Measurements from ENCODE around the gene ATP6V1C2. TPM values are rescaled to one million over a fixed set of nuclear protein-coding genes. Genes with fewer than 3 reads are reported as not detected.

ATP6V1C2 gene
- total RNA-seq, 5 donors from 2014 or later (not counting 1 experiment from before 2014, with no cell fraction given): 0.36 TPM; not detected in 4

DNA sequence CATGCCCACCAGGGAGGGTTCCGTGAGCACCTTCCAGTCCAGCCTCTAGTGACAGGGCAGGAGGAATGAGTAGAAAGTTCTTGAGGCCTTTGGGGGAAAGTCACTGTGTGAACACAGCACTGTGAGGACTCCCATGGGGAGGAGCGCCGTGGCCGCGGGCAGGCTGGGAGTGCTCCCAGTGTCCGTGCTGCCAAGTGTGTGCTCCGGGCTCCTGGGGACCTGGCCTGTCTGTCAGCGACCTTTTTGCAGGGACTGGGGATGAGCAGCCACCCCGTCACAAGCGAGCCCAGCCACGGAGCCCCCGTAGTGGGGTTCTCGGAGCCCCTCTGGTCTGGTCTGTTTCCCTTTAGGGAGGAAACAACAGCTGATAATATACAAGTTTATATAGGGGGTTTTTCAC is 54.4 kb downstream of the ATP6V1C2 start:
- Mint-ChIP-seq H3K36me3 (peaks cover 10% of the 10 kb centered on the region), H3K4me3 (no peak overlapping the region), H3K27me3 (no peaks in the 10 kb centered on the region), H3K27ac (no peak overlapping the region), H3K4me1 (no peaks in the 10 kb centered on the region), H3K9me3 (no peaks in the 10 kb centered on the region)
- ChIA-PET POLR2A (no interaction called here), CTCF (no interaction called here)
- Histone ChIP-seq H3K4me1 (ENCODE audit: control insufficient read depth in 1 of 2, extremely low read depth in 1 of 2, insufficient read depth in 2 of 2, low read length in 2 of 2) (no peaks in the 10 kb centered on the region), H3K9me3 (no peaks in the 10 kb centered on the region), H3K4me3 (ENCODE audit: control insufficient read depth in 1 of 2, extremely low read depth in 1 of 2, low read length in 1 of 2) (no peak overlapping the region), H3K27ac (ENCODE audit: low read length) (no peak overlapping the region), H3K27me3 (replicated peaks in 1 of 2; ENCODE audit: control insufficient read depth in 2 of 2, extremely low read depth in 1 of 2, insufficient read depth in 2 of 2, low read length in 1 of 2) (no peaks in the 10 kb centered on the region), H3K36me3 (ENCODE audit: control insufficient read depth in 2 of 2, extremely low read depth in 1 of 2, insufficient read depth in 1 of 2, low read length in 1 of 2) (peaks cover 5 to 13% of the 10 kb centered on the region in 2 donors)
- DNase-seq: no peak
- WGBS (ENCODE audit: insufficient coverage): 97% methylated on average over 8 of the region's 13 CpGs
- ATAC-seq (replicated peaks in 1 of 4): no peak

GRCh38 chr2:10776231-10776977 is 55.0 kb downstream of the ATP6V1C2 start:
- H3K9me3 Mint-ChIP-seq: no peaks in the 10 kb centered on the region
- DNase-seq (no peak), ATAC-seq (replicated peaks in 1 of 4) (no peak)
- CTCF ChIA-PET: no interaction called here
- POLR2A ChIA-PET: no interaction called here
- no peaks in the 10 kb centered on the region for H3K4me1 Mint-ChIP-seq
- H3K4me3 Mint-ChIP-seq: no peak overlapping the region
- Histone ChIP-seq H3K27me3 (replicated peaks in 1 of 2; ENCODE audit: control insufficient read depth in 2 of 2, extremely low read depth in 1 of 2, insufficient read depth in 2 of 2, low read length in 1 of 2) (no peaks in the 10 kb centered on the region), H3K4me1 (ENCODE audit: control insufficient read depth in 1 of 2, extremely low read depth in 1 of 2, insufficient read depth in 2 of 2, low read length in 2 of 2) (no peaks in the 10 kb centered on the region), H3K27ac (ENCODE audit: low read length) (no peak overlapping the region), H3K4me3 (ENCODE audit: control insufficient read depth in 1 of 2, extremely low read depth in 1 of 2, low read length in 1 of 2) (no peak overlapping the region), H3K9me3 (no peaks in the 10 kb centered on the region), H3K36me3 (ENCODE audit: control insufficient read depth in 2 of 2, extremely low read depth in 1 of 2, insufficient read depth in 1 of 2, low read length in 1 of 2) (peaks cover 11 to 17% of the 10 kb centered on the region in 2 donors)
- H3K27ac Mint-ChIP-seq: no peak overlapping the region
- 84% methylated on average over 26 of the region's 27 CpGs for WGBS (ENCODE audit: insufficient coverage)
- no peaks in the 10 kb centered on the region for H3K27me3 Mint-ChIP-seq
- H3K36me3 Mint-ChIP-seq: peaks cover 10% of the 10 kb centered on the region

DNA sequence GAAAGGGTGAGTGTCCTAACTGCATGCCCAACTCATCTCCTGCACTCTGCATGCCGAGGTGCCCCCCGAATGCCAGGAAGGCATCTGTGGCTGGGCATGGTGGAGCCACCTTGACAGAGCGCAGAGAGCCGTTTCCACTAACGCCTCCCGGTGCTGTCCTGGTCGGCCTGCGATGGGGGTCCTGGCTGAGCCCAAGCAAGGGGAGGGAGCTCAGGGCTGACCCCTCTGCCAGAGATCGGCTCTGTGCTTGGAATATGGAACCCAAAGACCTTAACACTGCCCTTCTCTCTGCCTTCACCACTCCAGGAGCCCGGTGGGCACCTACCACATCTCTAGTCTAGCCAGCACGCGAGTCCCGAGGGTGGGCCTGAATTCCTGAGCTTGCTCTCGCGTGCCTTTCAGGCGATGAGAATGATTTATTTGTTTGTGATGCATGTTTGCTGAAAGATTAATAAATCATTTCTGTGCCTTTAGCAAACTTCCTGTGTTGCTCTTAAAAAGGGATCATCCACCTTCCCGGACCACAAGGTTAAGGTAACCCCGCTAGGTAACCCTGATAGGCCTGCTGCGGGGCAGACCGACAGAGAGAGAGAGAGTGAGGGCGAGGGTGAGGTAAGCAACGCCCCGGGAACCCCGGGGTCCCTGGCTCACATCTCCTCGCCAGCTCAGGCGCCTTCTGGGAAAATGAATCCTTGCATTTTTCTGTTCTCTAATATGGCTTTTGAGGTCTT is 55.8 kb downstream of the ATP6V1C2 start:
- Mint-ChIP-seq H3K27ac (no peak overlapping the region), H3K4me1 (no peaks in the 10 kb centered on the region), H3K9me3 (no peaks in the 10 kb centered on the region), H3K36me3 (peaks cover 18% of the 10 kb centered on the region), H3K4me3 (no peak overlapping the region), H3K27me3 (no peaks in the 10 kb centered on the region)
- no peaks in the 10 kb centered on the region for H3K9me3 ChIP-seq
- H3K27ac ChIP-seq (ENCODE audit: low read length): no peak overlapping the region
- no peaks in the 10 kb centered on the region for H3K27me3 ChIP-seq (replicated peaks in 1 of 2; ENCODE audit: control insufficient read depth in 2 of 2, extremely low read depth in 1 of 2, insufficient read depth in 2 of 2, low read length in 1 of 2)
- no peak for ATAC-seq (replicated peaks in 1 of 4)
- WGBS (ENCODE audit: insufficient coverage): 98% methylated on average over 15 of the region's 26 CpGs
- H3K4me1 ChIP-seq (ENCODE audit: control insufficient read depth in 1 of 2, extremely low read depth in 1 of 2, insufficient read depth in 2 of 2, low read length in 2 of 2): no peaks in the 10 kb centered on the region
- ChIA-PET POLR2A (no interaction called here), CTCF (interaction anchor here in 1 of 2 donors (0.6 kb wide), 1 partner anchor 58 kb away, joined by 6 read pairs; no protein-coding TSS in a partner anchor)
- H3K4me3 ChIP-seq (ENCODE audit: control insufficient read depth in 1 of 2, extremely low read depth in 1 of 2, low read length in 1 of 2): no peak overlapping the region
- H3K36me3 ChIP-seq (ENCODE audit: control insufficient read depth in 2 of 2, extremely low read depth in 1 of 2, insufficient read depth in 1 of 2, low read length in 1 of 2): peaks cover 13 to 26% of the 10 kb centered on the region in 2 donors
- no peak for DNase-seq

GRCh38 chr2:10777842-10778723 is 56.7 kb downstream of the ATP6V1C2 start:
- no peak overlapping the region for H3K27ac Mint-ChIP-seq
- DNase-seq: no peak

DNA sequence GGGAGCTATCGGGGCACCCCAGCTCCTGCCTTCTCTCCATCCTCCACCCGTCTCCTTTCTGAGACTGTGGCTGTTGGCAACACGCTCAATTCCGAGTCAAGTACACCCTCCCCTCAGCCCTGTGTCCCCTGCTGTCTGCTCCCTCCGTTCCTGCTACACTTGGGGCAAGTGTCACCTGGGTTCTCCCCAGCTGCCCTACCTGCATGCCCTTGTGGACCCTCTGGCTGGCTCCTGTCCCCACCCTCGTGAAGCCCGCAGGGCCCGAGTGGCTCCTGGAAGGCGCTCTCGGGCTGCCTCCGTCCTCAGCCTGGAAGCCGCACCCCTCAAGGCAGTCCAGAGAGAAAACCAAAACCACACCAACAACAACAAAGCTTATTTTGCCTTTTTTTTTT is 57.3 kb downstream of the ATP6V1C2 start:
- Mint-ChIP-seq H3K9me3 (no peaks in the 10 kb centered on the region), H3K4me3 (no peak overlapping the region), H3K4me1 (no peaks in the 10 kb centered on the region), H3K27ac (no peak overlapping the region), H3K27me3 (no peaks in the 10 kb centered on the region), H3K36me3 (peaks cover 30% of the 10 kb centered on the region)
- Histone ChIP-seq H3K27me3 (replicated peaks in 1 of 2; ENCODE audit: control insufficient read depth in 2 of 2, extremely low read depth in 1 of 2, insufficient read depth in 2 of 2, low read length in 1 of 2) (no peaks in the 10 kb centered on the region), H3K9me3 (no peaks in the 10 kb centered on the region), H3K4me1 (ENCODE audit: control insufficient read depth in 1 of 2, extremely low read depth in 1 of 2, insufficient read depth in 2 of 2, low read length in 2 of 2) (no peaks in the 10 kb centered on the region), H3K4me3 (ENCODE audit: control insufficient read depth in 1 of 2, extremely low read depth in 1 of 2, low read length in 1 of 2) (no peak overlapping the region), H3K27ac (ENCODE audit: low read length) (no peak overlapping the region), H3K36me3 (ENCODE audit: control insufficient read depth in 2 of 2, extremely low read depth in 1 of 2, insufficient read depth in 1 of 2, low read length in 1 of 2) (peaks cover 13 to 36% of the 10 kb centered on the region in 2 donors)
- ChIA-PET CTCF (interaction anchor here in 1 of 2 donors (0.7 kb wide), 1 partner anchor 693 kb away, joined by 4 read pairs; no protein-coding TSS in a partner anchor), POLR2A (no interaction called here)
- ATAC-seq (replicated peaks in 1 of 4) (no peak), DNase-seq (no peak)
- 93% methylated on average over 8 of the region's 12 CpGs for WGBS (ENCODE audit: insufficient coverage)

More at GRCh38 chr2:10777842-10778723, 56.7 kb downstream of the ATP6V1C2 start:
- peak in 1 of 4 experiments; percentile 14 for ATAC-seq (replicated peaks in 1 of 4)
- Histone ChIP-seq H3K4me3 (ENCODE audit: control insufficient read depth in 1 of 2, extremely low read depth in 1 of 2, low read length in 1 of 2) (no peak overlapping the region), H3K27ac (ENCODE audit: low read length) (no peak overlapping the region), H3K36me3 (ENCODE audit: control insufficient read depth in 2 of 2, extremely low read depth in 1 of 2, insufficient read depth in 1 of 2, low read length in 1 of 2) (peaks cover 13 to 30% of the 10 kb centered on the region in 2 donors), H3K27me3 (replicated peaks in 1 of 2; ENCODE audit: control insufficient read depth in 2 of 2, extremely low read depth in 1 of 2, insufficient read depth in 2 of 2, low read length in 1 of 2) (no peaks in the 10 kb centered on the region), H3K9me3 (no peaks in the 10 kb centered on the region), H3K4me1 (ENCODE audit: control insufficient read depth in 1 of 2, extremely low read depth in 1 of 2, insufficient read depth in 2 of 2, low read length in 2 of 2) (no peaks in the 10 kb centered on the region)
- Mint-ChIP-seq H3K4me3 (no peak overlapping the region), H3K27me3 (no peaks in the 10 kb centered on the region), H3K9me3 (no peaks in the 10 kb centered on the region), H3K4me1 (no peaks in the 10 kb centered on the region), H3K36me3 (peaks cover 24% of the 10 kb centered on the region)
- CTCF ChIA-PET: interaction anchor here in 1 of 2 donors (0.6 to 0.7 kb wide), 2 partner anchors 57 to 692 kb away, joined by 4 to 6 read pairs; no protein-coding TSS in a partner anchor
- 93% methylated on average over 21 of the region's 27 CpGs for WGBS (ENCODE audit: insufficient coverage)
- POLR2A ChIA-PET: no interaction called here

DNA sequence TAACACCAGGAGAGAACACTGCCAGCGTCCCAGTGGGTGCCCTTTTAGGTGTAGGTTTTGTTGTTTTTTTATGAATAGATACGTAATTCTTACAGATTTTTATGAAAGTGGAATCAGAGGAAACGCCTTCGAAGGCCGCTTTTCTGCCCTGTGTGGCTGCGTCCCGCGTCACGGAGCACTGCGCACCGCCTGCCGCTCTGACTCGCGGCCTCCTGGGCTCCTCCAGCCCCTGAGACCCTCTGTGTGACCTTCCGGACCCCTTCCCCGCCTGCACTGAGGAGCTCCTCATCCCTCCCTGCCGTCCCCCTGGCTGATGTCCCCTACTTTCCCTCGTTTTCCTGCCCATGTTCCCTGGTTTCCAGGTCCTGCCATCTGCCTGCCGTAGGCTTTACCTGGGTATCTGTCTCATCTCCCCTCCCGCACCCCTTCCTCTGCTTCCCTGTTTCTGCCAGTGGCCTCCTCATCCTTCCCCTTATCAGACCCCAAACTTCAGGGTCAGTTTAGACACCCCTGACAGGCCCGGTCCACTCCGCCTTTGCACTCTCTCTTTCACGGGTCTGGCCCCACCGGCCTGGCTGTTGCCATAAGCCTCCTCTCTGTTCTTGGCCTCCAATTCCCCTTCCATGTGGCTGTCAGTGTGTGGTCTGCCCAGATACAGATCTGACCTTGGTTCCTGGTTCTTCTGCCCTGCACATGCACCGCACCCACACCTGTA is 58.5 kb downstream of the ATP6V1C2 start:
- Histone ChIP-seq H3K27ac (ENCODE audit: low read length) (no peak overlapping the region), H3K4me3 (ENCODE audit: control insufficient read depth in 1 of 2, extremely low read depth in 1 of 2, low read length in 1 of 2) (no peak overlapping the region), H3K36me3 (ENCODE audit: control insufficient read depth in 2 of 2, extremely low read depth in 1 of 2, insufficient read depth in 1 of 2, low read length in 1 of 2) (peaks cover 16 to 46% of the 10 kb centered on the region in 2 donors), H3K9me3 (no peaks in the 10 kb centered on the region), H3K4me1 (ENCODE audit: control insufficient read depth in 1 of 2, extremely low read depth in 1 of 2, insufficient read depth in 2 of 2, low read length in 2 of 2) (no peaks in the 10 kb centered on the region), H3K27me3 (replicated peaks in 1 of 2; ENCODE audit: control insufficient read depth in 2 of 2, extremely low read depth in 1 of 2, insufficient read depth in 2 of 2, low read length in 1 of 2) (no peaks in the 10 kb centered on the region)
- no peak for DNase-seq
- H3K36me3 Mint-ChIP-seq: peaks cover 42% of the 10 kb centered on the region
- no peak overlapping the region for H3K4me3 Mint-ChIP-seq
- WGBS (ENCODE audit: insufficient coverage): 97% methylated on average over 24 of the region's 25 CpGs
- ChIA-PET CTCF (no interaction called here), POLR2A (no interaction called here)
- no peak overlapping the region for H3K27ac Mint-ChIP-seq
- H3K27me3 Mint-ChIP-seq: no peaks in the 10 kb centered on the region
- H3K4me1 Mint-ChIP-seq: no peaks in the 10 kb centered on the region
- H3K9me3 Mint-ChIP-seq: no peaks in the 10 kb centered on the region
- ATAC-seq (replicated peaks in 1 of 4): no peak

All from T-cell (primary cell).